GM19397 (cell line): ENCODE results near the gene NCAPD3.
A peak's percentile ranks its signal among the peaks of the same experiment; 100 is the strongest.
"Not testable (repeated sequence)": the region's sequence is repeated elsewhere in the genome, so short reads cannot be mapped to it uniquely, and the experiment has no call there.

Source experiments
- ATAC-seq: cut with Tn5 transposase; IDR thresholded peaks from one replicate; pipeline ENCODE4 v1.9.1; 2021; ENCODE audit warnings: mild to moderate bottlenecking, moderate library complexity; ENCODE audit not compliant: unreplicated experiment

Gene NCAPD3

GRCh38 chr11:134140961-134141490, 82.7 kb downstream of the NCAPD3 start:
- ATAC-seq = no peak

DNA sequence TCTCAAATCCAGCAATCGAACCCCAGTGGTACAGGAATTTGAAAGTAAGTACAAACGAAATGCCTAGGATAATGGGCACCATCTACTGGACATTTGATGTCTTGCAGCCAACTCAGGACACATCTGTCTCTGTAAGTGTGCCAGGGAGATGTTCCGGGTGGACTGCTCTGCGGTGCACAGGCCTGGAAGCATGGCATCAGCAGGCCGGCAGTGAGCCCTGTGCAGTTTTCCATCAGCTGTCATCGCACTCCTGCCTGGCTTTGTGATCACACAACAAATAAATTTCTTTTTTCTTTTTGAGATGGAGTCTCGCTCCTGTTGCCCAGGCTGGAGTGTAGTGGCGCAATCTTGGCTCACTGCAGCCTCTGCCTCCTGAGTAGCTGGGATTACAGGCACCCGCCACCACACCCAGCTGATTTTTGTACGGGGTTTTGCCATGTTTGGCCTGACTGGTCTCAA, 83.9 kb downstream of the NCAPD3 start:
- peak; percentile 71 for ATAC-seq

DNA sequence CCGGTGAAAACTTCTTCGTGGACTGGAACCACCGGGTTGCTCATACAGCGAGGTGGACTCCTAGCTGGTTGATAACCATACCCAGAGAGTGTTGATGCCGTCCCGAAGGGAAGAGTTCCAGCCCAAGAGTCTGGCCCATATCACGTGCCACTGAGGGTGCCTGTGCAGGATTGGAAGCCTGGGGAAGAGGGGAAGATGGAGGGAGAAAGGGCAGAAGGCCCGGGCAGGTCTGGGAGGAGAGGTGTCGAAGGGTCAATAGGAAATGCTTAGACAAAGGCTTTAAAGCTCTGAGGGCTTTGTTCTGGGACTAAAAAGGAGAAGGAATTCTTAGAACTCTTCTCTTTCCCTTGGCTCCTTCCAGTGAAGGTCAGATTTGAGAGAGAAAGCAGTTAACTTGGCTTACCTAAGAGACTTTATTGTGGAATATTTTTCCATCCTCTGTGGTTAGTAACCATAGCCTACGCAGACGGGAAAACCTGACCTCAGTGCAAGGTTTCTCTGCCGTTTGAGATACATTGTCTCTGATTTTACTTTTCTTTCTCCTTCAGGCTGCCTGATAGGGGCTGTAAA, 84.4 kb downstream of the NCAPD3 start:
- no peak for ATAC-seq

DNA sequence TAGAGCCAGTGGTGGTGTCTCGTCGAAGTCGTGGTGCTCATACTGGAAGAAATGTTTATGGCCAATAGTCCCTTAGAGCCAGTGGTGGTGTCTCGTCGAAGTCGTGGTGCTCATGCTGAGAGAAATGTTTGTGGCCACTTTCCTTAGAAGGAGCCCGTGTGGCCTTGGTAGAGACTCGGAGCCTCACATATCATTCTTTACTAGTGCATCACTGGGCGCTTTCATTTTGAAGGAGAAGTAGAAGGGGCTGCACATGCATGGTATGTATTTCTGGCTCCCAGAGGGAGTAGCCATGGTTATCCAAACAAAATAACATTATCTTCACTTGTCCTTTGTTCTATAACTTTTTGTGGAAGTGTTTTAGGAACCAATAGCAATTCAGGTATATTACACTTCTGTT, 85.4 kb downstream of the NCAPD3 start:
- no peak for ATAC-seq

DNA sequence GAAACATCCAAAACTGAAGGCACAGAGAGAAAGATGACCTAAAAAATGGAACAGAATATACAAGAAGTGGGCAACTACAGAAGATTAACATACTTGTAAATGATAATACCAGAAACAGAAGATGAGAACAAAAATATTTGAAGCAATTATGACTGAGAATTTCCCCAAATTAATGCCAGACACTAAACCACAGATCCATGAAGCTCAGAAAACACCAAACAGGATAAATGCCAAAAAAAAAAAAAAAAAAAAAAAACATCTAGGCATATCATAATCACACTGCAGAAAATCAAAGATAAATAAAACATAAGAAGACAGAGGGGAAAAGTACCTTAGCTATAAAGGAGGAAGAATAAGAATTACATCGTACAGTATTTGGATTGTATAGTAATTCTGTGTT, 89.6 kb downstream of the NCAPD3 start:
- ATAC-seq = no peak

- no peak for ATAC-seq
Measured at GRCh38 chr11:134132808-134133207, 91.0 kb downstream of the NCAPD3 start.

- ATAC-seq = no peak
Measured at GRCh38 chr11:134131628-134132244, 92.0 kb downstream of the NCAPD3 start.

DNA sequence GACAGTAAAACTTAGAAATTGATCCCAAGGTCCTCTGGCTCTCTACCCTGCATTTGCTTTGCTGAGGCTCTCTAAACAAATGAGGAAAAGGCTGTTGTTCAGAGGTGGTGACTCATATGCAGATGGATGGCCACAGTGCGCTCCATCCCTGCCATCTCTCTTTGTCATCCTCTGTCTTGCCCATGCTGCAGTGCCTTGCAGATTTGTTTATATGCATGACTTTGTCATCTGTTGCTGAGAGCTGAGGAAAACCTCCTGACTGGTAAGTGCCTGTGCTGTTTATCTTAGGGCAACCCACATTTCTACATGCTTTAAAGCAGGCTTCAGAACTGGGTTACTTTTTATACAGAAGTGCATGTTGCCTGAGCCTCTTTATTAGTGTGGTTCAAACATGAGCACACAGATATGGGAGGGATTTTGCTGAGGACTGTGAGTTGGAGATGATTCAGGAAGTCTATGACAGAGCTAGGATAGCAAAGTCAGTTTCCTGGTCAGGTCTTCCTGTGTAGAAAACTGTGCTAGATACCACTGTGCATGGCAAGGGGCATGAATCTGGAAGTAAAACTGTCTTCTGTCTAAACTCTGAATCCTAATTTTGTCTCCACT, 97.4 kb downstream of the NCAPD3 start:
- ATAC-seq = no peak

GRCh38 chr11:134125507-134125906, 98.3 kb downstream of the NCAPD3 start:
- no peak for ATAC-seq

GRCh38 chr11:134124660-134125451, 98.9 kb downstream of the NCAPD3 start:
- no peak for ATAC-seq

DNA sequence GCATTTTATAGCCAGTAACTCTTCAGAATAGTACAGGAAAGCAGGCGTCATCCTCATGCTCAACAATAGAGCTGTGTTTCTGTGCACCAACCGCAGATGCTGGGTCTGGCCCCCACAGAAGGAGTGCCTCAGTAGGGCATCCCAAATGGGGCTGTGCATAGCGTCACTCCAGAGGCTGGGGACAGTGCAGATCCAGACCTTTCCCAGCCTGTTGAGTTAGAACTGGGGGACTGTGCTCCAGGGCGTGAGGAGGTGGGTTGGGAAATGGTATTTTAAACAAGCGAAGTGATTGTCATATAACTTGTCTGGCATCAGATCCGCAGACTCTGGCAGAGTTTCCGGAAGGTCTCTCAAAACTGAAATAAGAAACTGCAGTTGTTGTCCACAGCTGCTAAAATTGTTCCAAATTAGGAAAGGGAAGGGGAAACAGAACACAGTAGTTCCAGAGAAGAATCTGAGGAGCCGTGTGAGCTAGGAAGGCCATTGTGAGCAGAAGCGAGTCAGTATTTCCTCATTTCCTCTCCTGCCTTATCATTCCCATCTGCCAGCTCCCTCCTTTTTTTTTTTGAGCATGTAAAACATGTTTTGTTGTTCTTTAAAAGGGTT, 102.7 kb downstream of the NCAPD3 start:
- ATAC-seq = no peak

DNA sequence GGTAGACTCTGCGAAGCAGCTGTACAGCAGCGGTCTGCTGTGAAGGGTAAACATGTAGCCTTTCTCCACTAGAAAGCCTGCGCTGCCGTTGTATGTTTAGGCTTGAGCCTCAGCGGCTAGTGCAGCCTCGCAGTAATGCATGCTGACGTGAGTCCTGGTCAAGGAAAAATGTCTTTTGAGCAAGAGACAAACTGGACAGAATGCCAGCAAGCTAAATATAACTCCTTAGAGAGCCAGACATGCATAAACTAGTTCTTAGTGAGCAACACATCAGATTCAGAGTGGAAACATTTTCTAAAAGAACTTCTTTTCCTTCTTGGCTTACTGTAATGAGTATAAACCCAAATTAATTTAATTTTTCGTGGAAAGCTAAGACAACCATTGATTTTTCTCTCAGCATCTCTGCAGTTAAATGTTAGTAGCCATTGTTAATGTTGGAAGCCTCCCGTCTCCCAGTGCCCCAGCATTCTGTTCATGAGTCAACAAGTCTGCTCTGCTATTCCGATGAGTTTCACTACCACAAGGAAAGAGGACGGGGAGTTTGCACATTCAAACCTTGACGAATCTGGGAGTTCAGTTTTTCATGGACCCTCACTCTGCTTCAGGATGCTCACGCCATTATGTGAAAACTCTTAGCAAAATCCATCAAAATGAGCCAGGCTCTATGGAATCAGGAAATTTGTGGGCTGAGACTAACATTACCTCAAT, 103.5 kb downstream of the NCAPD3 start:
- ATAC-seq = no peak

DNA sequence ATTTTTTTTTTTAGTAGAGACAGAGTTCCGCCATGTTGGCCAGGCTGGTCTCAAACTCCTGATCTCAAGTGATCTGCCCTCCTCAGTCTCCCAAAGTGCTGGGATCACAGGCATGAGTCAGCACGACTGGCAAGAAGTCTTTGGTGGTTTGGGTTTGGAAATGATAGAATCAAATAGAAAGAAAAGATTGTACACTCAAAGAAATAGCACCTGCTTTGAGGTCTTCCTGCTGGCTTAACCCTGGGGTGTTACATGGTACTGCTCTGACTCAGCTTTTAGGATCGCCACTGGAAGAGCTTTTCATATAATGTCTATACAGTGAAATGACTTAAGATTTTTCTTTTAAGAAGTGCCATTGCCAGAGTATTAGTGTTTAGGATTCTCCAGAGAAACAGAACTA, 104.7 kb downstream of the NCAPD3 start:
- no peak for ATAC-seq

DNA sequence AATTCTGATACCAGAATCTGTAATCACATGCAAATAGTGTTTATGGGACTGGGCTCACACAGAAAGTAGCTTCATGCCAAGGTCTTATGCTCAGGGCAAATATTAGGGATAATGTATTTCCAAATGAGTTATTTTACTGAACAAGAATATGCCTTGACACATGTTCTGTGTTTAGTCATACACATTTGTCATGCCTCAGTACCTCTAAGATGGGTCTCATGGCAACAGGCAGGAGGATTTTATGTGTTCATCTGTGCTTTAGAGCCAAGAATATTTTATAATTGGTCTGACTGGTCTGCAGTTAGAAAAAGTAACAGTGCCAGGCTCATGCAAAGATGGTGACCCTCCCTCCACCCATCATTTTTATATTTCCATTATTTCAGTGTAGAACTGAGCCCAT, 105.8 kb downstream of the NCAPD3 start:
- no peak for ATAC-seq

- no peak for ATAC-seq
Measured at GRCh38 chr11:134116210-134116609, 107.6 kb downstream of the NCAPD3 start.

DNA sequence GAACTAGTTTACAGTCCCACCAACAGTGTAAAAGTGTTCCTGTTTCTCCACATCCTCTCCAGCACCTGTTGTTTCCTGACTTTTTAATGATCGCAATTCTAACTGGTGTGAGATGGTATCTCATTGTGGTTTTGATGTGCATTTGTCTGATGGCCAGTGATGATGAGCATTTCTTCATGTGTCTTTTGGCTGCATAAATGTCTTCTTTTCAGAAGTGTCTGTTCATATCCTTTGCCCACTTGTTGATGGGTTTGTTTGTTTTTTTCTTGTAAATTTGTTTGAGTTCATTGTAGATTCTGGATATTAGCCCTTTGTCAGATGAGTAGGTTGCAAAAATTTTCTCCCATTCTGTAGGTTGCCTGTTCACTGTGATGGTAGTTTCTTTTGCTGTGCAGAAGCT, 110.0 kb downstream of the NCAPD3 start:
- not testable (repeated sequence) for ATAC-seq

GRCh38 chr11:134110252-134110815, 113.4 kb downstream of the NCAPD3 start:
- no peak for ATAC-seq
